Epithelial cell of esophagus (primary cell): ENCODE data around the gene RTL9.

Experiments
- DNase-seq: peaks from one replicate; pipeline ENCODE4 v3.0.0; 2010; ENCODE audit warnings: low read depth
- H3K4me3 ChIP-seq: 2 replicates; pipeline ENCODE4 v1.5.1; 2011; ENCODE audit warnings: mild to moderate bottlenecking, low read length, control low read depth
- CTCF ChIP-seq: IDR thresholded peaks from 2 replicates; pipeline ENCODE4 v1.5.1; 2011; ENCODE audit warnings: low read depth, mild to moderate bottlenecking, low read length, control low read depth, inconsistent platforms; ENCODE audit not compliant: insufficient read depth; ENCODE audit errors: missing control alignments

Gene RTL9

GRCh38 chrX:110384490-110384889 lies 25.8 kb downstream of the RTL9 start:
- no peak overlapping the region for H3K4me3 ChIP-seq
- no peak for TF ChIP-seq CTCF
- peak; percentile 31 for DNase-seq

DNA sequence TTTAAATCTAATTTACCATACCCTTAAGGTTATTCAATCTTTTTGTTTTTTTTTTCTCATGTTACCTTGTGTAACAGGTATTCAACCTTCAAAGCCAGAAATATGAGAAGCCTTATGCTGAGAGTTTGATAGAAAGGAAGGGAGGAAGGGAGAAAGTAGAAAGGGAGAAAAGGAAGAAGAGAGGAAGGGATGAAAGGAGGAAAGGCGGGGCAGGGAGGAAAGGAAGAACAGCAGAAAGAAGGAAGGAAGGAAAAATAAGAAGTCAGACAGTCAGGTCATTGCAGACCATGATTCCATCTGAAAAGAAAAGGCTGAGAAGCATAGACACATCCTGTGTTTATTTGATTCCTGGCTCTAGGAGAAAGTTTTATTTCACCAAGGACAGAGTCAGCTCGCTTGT lies 30.9 kb downstream of the RTL9 start:
- no peak for TF ChIP-seq CTCF

DNA sequence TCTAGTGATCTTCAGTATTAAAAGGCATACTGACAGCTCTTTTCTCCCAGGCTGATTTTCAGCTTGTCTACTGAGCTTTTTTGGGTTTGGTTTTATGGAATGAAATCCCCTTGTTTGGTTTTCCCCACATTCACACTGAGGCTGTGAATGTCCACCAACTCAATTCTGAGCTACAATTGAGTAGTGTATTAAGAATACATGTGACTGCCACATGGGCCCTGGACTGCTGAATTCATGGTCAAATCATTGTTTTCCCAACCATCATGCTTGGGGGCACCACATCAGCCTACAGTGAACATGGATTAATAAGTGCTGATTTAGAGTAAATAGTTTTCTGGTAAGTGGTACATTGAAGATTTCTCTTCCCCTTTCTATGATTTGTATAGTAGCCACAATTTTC lies 32.4 kb downstream of the RTL9 start:
- H3K4me3 ChIP-seq, result no peak overlapping the region
- TF ChIP-seq CTCF, result no peak
- DNase-seq, result no peak

More for the DNA sequence above, 30.9 kb downstream of the RTL9 start:
- DNase-seq, result no peak
- no peak overlapping the region for H3K4me3 ChIP-seq

- no peak for TF ChIP-seq CTCF
- DNase-seq, result peak; percentile 84
- H3K4me3 ChIP-seq, result no peak overlapping the region
Observed at GRCh38 chrX:110394651-110395050, 36.0 kb downstream of the RTL9 start.

DNA sequence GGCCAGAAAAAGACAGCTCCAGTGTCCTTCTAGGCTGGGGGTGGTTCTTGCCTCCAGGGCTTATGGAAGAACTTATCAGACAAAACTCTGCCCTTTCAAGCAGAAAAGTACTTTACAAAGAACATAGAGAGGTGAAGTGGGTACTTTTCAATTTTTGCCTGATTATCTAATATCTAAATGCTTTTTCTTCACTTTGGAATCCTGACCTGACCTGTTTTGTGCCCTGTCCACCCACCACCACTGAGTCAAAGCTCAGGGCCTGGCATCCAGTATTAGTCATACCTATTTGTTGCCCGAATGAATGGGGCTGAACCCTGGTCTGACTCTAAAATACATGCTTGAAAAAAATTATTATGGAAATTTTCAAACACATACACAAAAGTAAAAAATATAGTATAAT lies 37.2 kb downstream of the RTL9 start:
- peak; percentile 46 for DNase-seq
- TF ChIP-seq CTCF, result no peak
- no peak overlapping the region for H3K4me3 ChIP-seq

DNA sequence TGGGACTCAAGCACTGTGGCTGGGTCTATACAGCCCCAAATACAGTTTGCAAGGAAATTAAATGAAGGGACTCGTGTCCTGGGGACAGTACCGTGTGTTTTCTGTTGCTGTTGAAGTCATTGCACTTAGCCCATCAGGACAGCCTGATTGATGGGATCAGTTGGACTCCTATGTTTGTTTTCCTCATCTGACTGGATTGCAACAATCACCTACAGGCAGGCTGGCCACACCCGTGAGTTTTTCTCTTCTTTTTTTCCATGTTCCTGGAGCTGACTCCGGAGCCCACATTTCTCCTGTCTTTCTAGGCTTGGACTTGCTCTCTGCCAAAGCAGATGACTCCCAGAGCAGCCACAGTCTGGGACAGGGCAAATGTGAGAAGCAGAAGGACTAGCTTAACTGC lies 38.1 kb downstream of the RTL9 start:
- TF ChIP-seq CTCF, result no peak
- DNase-seq, result peak; percentile 63
- H3K4me3 ChIP-seq, result no peak overlapping the region

DNA sequence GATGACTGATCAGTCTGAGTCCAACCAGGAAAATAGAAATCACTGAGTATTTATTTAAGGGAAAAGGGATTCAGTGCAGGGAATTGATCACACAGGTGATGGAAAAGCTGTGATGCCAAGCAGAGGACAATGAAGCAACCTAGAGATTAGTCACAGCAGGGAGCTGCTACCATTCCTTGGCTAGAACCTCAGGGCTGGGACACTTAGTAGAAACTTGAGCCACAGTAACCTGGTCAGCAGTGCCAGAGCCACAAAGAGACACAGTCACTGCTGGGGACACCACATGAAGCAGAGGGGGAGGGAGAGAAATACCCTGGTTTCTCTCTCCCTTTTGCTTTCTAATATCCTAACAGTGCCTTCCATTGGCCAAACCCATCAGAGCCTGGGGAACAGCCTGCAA lies 38.7 kb downstream of the RTL9 start:
- no peak overlapping the region for H3K4me3 ChIP-seq
- TF ChIP-seq CTCF, result no peak
- peak; percentile 39 for DNase-seq
